Measurements from ENCODE around the gene FANCC.

- TF ChIP-seq CTCF (conservative IDR thresholded peaks at IDR 0.05) (no peak), ZFX (IDR thresholded peaks at IDR 0.05) (no peak)
These were observed 116.3 kb downstream of the FANCC start for GRCh38 chr9:95201206-95201605.

All from C4-2B (cell line).